PC-3 (cell line): ENCODE data around the gene WDSUB1. TPM values are rescaled to one million over a fixed set of nuclear protein-coding genes. Genes with fewer than 3 reads are reported as not detected.

Experiments
- ATAC-seq: fragments of 200-7000 bp; cut with Tn5 transposase; 2 replicates; pipeline ENCODE4 v1.9.1; 2020; ENCODE audit warnings: mild to moderate bottlenecking, moderate library complexity
- BruUV-seq: library from RNA; stranded (reverse); fragments of 400-500 nt; replicated peaks from 2 replicates; lab custom pipeline; 2021; lab: Mats Ljungman, UMichigan
- CTCF ChIA-PET: fragments of 300-600 bp; sonication (Branson Sonifier 250); formaldehyde crosslinking; loops from one replicate; lab custom pipeline; 2022; ENCODE audit warnings: antibody characterized with exemption; lab: Charles Lee
- POLR2A ChIA-PET: fragments of 300-600 bp; sonication (Branson Sonifier 250); formaldehyde crosslinking; loops from one replicate; lab custom pipeline; 2022; ENCODE audit warnings: antibody characterized with exemption; ENCODE audit not compliant: unreplicated experiment; lab: Charles Lee
- DNase-seq: peaks from one replicate; pipeline ENCODE4 v3.0.0-alpha.2; 2015
- H2AFZ ChIP-seq: fragments of 300-600 bp; sonication (generic); 2 replicates; pipeline ENCODE4 v1.6.0; 2016; ENCODE audit warnings: antibody characterized with exemption, low read length
- H3F3A ChIP-seq: fragments of 300-600 bp; sonication (generic); one replicate; pipeline ENCODE4 v1.6.0; 2017; ENCODE audit warnings: antibody characterized with exemption, low read length, control low read depth, mild to moderate bottlenecking; ENCODE audit not compliant: unreplicated experiment
- H3K27ac ChIP-seq: fragments of 300-600 bp; sonication (generic); 2 replicates; pipeline ENCODE4 v1.5.1; 2016; ENCODE audit warnings: mild to moderate bottlenecking, low read length
- H3K27me3 ChIP-seq: fragments of 300-600 bp; sonication (generic); 2 replicates; pipeline ENCODE4 v1.6.1; 2016; ENCODE audit warnings: low read length, mixed read lengths
- H3K36me3 ChIP-seq: fragments of 300-600 bp; sonication (generic); 2 replicates; pipeline ENCODE4 v1.6.1; 2016; ENCODE audit warnings: low read depth, mixed run types, low read length, mixed read lengths
- H3K4me1 ChIP-seq: fragments of 300-600 bp; sonication (generic); 2 replicates; pipeline ENCODE4 v1.5.1; 2016; ENCODE audit warnings: low read length; ENCODE audit not compliant: insufficient read depth
- H3K4me2 ChIP-seq: fragments of 300-600 bp; sonication (generic); 2 replicates; pipeline ENCODE4 v1.6.0; 2016; ENCODE audit warnings: low read length
- H3K4me3 ChIP-seq: fragments of 300-600 bp; sonication (generic); 2 replicates; pipeline ENCODE4 v1.5.1; 2016; ENCODE audit warnings: mild to moderate bottlenecking, low read length, mixed read lengths
- H3K79me2 ChIP-seq: fragments of 300-600 bp; sonication (generic); 2 replicates; pipeline ENCODE4 v1.6.1; 2017; ENCODE audit warnings: low read length, mixed read lengths
- H3K9ac ChIP-seq: fragments of 300-600 bp; sonication (generic); 2 replicates; pipeline ENCODE4 v1.6.0; 2016; ENCODE audit warnings: mild to moderate bottlenecking, low read length
- H3K9me2 ChIP-seq: fragments of 300-600 bp; sonication (generic); replicated peaks from 2 replicates; pipeline ENCODE4 v1.6.1; 2016; ENCODE audit warnings: mixed run types, low read length, mixed read lengths
- H3K9me3 ChIP-seq: fragments of 300-600 bp; sonication (generic); 2 replicates; pipeline ENCODE4 v1.6.1; 2016; ENCODE audit warnings: low read length, mixed read lengths
- H4K20me1 ChIP-seq: fragments of 300-600 bp; sonication (generic); 2 replicates; pipeline ENCODE4 v1.6.1; 2016; ENCODE audit warnings: low read length, mixed read lengths
- CTCF ChIP-seq: fragments of 300-600 bp; sonication (generic); conservative IDR thresholded peaks from 2 replicates; pipeline ENCODE4 v1.5.1; 2017; ENCODE audit warnings: antibody characterized with exemption, low read depth, mild to moderate bottlenecking, low read length
- EZH2 ChIP-seq: fragments of 300-600 bp; sonication (generic); IDR thresholded peaks from one replicate; pipeline ENCODE4 v1.6.1; 2017; ENCODE audit warnings: antibody characterized with exemption, mild to moderate bottlenecking, low read length; ENCODE audit not compliant: unreplicated experiment
- EZH2phosphoT487 ChIP-seq: fragments of 300-600 bp; sonication (generic); IDR thresholded peaks from 2 replicates; pipeline ENCODE4 v1.6.1; 2018; ENCODE audit warnings: mild to moderate bottlenecking, antibody characterized with exemption, low read length, borderline replicate concordance
- intact Hi-C: fragments of 100-400 bp; cut with micrococcal nuclease; formaldehyde crosslinking; loops from 2 replicates; pipeline ENCODE4 v1.9.0; 2023
- total RNA-seq: library from RNA; depleted of rRNA; stranded (reverse); fragments of >200 nt; gene quantifications from 2 replicates; pipeline ENCODE4 v1.2.3, GENCODE V29; 2014

The WDSUB1 gene
- total RNA-seq, 1 experiment from 2014 or later = 6.6 TPM

DNA sequence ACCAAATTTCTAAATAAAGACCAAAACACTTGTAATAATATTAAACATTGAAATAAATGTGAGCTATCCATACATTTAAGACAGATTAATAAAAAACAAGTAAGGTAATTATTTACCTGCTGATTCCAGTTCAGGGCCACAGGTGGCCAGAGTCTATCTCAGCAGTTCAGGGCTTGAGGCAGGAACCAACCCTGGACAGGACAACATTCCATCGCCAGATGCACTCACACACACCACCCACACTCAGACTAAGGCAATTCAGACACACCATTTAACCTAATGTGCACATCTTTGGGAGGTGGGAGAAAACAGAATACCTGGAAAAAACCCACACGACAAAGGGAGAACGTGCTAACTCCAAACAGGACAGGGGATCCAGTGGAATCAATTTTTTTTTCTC, 14.1 kb upstream of the WDSUB1 start:
- Histone ChIP-seq H3K9me3 (no peaks in the 10 kb centered on the region), H3K36me3 (no peaks in the 10 kb centered on the region), H3K27ac (no peak overlapping the region), H3K9me2 (no peaks in the 10 kb centered on the region), H3K4me2 (no peak overlapping the region), H3K79me2 (no peaks in the 10 kb centered on the region), H4K20me1 (no peaks in the 10 kb centered on the region), H3K9ac (no peak overlapping the region), H3K4me3 (no peak overlapping the region), H3F3A (no peaks in the 10 kb centered on the region), H3K27me3 (no peaks in the 10 kb centered on the region), H3K4me1 (0 out of 2 replicates have a peak, but pooled peaks cover 6% of the 10 kb centered on the region), H2AFZ (no peak overlapping the region)
- ChIA-PET POLR2A (no interaction called here), CTCF (no interaction called here)
- ATAC-seq (no peak), DNase-seq (no peak)
- intact Hi-C loops = no loop called here
- BruUV-seq = no TSS peak
- TF ChIP-seq CTCF (no peak), EZH2phosphoT487 (no peak), EZH2 (no peak)

- H3K9me2 ChIP-seq = no peaks in the 10 kb centered on the region
- no peak overlapping the region for H3K4me2 ChIP-seq
- 0 out of 2 replicates have a peak, but pooled peaks cover 6% of the 10 kb centered on the region for H3K4me1 ChIP-seq
- H3K27ac ChIP-seq = no peak overlapping the region
- no peak for DNase-seq
- no peaks in the 10 kb centered on the region for H3K27me3 ChIP-seq
- intact Hi-C loops = no loop called here
- no peaks in the 10 kb centered on the region for H4K20me1 ChIP-seq
- no TSS peak for BruUV-seq
- H3K9ac ChIP-seq = no peak overlapping the region
- TF ChIP-seq EZH2 = no peak
- TF ChIP-seq CTCF = no peak
- TF ChIP-seq EZH2phosphoT487 = no peak
- no peaks in the 10 kb centered on the region for H3K9me3 ChIP-seq
- H3K36me3 ChIP-seq = no peaks in the 10 kb centered on the region
- ATAC-seq = no peak
- H3K79me2 ChIP-seq = no peaks in the 10 kb centered on the region
- no peak overlapping the region for H3K4me3 ChIP-seq
- CTCF ChIA-PET = no interaction called here
- no peak overlapping the region for H2AFZ ChIP-seq
- H3F3A ChIP-seq = no peaks in the 10 kb centered on the region
- POLR2A ChIA-PET = no interaction called here
Measured at GRCh38 chr2:159298967-159299366, 12.5 kb upstream of the WDSUB1 start.

GRCh38 chr2:159297042-159297707, 10.7 kb upstream of the WDSUB1 start:
- no peak overlapping the region for H3K4me3 ChIP-seq
- H3K27me3 ChIP-seq = no peaks in the 10 kb centered on the region
- ChIA-PET POLR2A (no interaction called here), CTCF (interaction anchor here (0.5 kb wide), 1 partner anchor 18 kb away, joined by 3 read pairs; no protein-coding TSS in a partner anchor)
- TF ChIP-seq EZH2phosphoT487 (no peak), EZH2 (no peak), CTCF (no peak)
- no peaks in the 10 kb centered on the region for H3K9me3 ChIP-seq
- intact Hi-C loops = no loop called here
- H4K20me1 ChIP-seq = no peaks in the 10 kb centered on the region
- no peak overlapping the region for H2AFZ ChIP-seq
- no peaks in the 10 kb centered on the region for H3K9me2 ChIP-seq
- H3K9ac ChIP-seq = no peak overlapping the region
- 0 out of 2 replicates have a peak, but pooled peaks cover 6% of the 10 kb centered on the region for H3K4me1 ChIP-seq
- H3K79me2 ChIP-seq = no peaks in the 10 kb centered on the region
- H3K4me2 ChIP-seq = no peak overlapping the region
- no peak overlapping the region for H3K27ac ChIP-seq
- ATAC-seq (no peak), DNase-seq (peak; percentile 48)
- H3K36me3 ChIP-seq = no peaks in the 10 kb centered on the region
- no TSS peak for BruUV-seq
- no peaks in the 10 kb centered on the region for H3F3A ChIP-seq
